ENCODE measurements around the gene TMEM132D.

Gene TMEM132D

DNA sequence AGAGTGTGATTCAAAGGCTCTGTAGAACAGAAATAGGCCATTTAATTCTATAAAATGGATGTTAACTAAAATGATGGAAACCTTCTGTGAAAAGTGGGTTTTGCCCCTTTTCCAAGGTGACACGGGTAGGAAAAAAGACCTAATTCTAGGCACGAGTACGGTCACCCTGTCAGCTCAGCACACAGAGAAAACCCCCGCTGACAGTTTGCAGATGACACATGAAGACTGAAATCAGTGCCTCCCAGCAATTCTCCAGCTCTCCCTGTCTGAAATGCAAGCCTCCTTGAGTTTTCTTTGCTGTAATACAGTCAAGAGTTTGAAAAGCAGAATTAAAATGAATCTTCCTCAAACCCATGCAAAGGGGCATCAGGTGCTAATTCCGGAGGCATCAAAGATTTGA, 230.0 kb downstream of the TMEM132D start:
- no peak overlapping the region for H3K4me2 ChIP-seq (ENCODE audit: low read depth, low read length, poor library complexity, severe bottlenecking)
- no peaks in the 10 kb centered on the region for H3K9me2 ChIP-seq (replicated peaks; ENCODE audit: insufficient read depth, low read length)
- H3K79me2 ChIP-seq (ENCODE audit: insufficient read depth, low read length) = no peaks in the 10 kb centered on the region
- no peaks in the 10 kb centered on the region for H3K27me3 ChIP-seq (ENCODE audit: low read length)
- H4K20me1 ChIP-seq (ENCODE audit: low read depth, low read length) = no peaks in the 10 kb centered on the region
- H3K27ac ChIP-seq (ENCODE audit: low read depth, low read length) = no peak overlapping the region
- H3K4me3 ChIP-seq (ENCODE audit: insufficient read depth, low read length, poor library complexity, severe bottlenecking) = no peak overlapping the region
- H2AFZ ChIP-seq (ENCODE audit: low read depth, low read length, severe bottlenecking) = no peak overlapping the region
- no peak overlapping the region for H3K9ac ChIP-seq (ENCODE audit: low read length)
- no peaks in the 10 kb centered on the region for H3F3A ChIP-seq (ENCODE audit: insufficient read depth)
- no peak for TF ChIP-seq EZH2phosphoT487 (conservative IDR thresholded peaks at IDR 0.05; ENCODE audit: low read length)
- TF ChIP-seq, protein P1, sequence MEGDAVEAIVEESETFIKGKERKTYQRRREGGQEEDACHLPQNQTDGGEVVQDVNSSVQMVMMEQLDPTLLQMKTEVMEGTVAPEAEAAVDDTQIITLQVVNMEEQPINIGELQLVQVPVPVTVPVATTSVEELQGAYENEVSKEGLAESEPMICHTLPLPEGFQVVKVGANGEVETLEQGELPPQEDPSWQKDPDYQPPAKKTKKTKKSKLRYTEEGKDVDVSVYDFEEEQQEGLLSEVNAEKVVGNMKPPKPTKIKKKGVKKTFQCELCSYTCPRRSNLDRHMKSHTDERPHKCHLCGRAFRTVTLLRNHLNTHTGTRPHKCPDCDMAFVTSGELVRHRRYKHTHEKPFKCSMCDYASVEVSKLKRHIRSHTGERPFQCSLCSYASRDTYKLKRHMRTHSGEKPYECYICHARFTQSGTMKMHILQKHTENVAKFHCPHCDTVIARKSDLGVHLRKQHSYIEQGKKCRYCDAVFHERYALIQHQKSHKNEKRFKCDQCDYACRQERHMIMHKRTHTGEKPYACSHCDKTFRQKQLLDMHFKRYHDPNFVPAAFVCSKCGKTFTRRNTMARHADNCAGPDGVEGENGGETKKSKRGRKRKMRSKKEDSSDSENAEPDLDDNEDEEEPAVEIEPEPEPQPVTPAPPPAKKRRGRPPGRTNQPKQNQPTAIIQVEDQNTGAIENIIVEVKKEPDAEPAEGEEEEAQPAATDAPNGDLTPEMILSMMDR (IDR thresholded peaks at IDR 0.05; ENCODE audit: insufficient read depth, low read length, poor library complexity, severe bottlenecking) = no peak
- H3K9me3 ChIP-seq (ENCODE audit: insufficient read depth, low read length) = no peaks in the 10 kb centered on the region
- no peaks in the 10 kb centered on the region for H3K36me3 ChIP-seq (ENCODE audit: low read length)

DNA sequence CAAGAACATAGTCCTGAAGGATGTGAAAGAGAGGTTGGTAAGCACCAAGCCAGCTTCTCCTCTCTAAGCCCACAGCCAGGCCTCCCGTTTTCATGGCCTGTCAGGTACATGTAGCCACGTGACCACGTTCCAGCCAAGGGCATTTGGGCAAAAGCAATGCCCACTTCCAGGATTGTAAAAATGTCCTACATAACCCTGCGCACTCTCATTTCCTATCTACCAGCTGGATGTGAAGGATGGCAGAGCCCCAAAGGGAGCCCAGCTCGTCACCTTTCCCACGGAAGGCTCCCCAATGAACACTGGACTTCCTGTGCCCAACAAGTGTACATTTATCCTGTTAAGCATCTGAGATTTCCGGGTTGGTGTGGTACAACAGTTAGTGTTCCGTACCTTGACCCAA, 231.7 kb downstream of the TMEM132D start:
- TF ChIP-seq, protein P1 (IDR thresholded peaks at IDR 0.05; ENCODE audit: insufficient read depth, low read length, poor library complexity, severe bottlenecking) = no peak
- no peak for TF ChIP-seq EZH2phosphoT487 (conservative IDR thresholded peaks at IDR 0.05; ENCODE audit: low read length)

DNA sequence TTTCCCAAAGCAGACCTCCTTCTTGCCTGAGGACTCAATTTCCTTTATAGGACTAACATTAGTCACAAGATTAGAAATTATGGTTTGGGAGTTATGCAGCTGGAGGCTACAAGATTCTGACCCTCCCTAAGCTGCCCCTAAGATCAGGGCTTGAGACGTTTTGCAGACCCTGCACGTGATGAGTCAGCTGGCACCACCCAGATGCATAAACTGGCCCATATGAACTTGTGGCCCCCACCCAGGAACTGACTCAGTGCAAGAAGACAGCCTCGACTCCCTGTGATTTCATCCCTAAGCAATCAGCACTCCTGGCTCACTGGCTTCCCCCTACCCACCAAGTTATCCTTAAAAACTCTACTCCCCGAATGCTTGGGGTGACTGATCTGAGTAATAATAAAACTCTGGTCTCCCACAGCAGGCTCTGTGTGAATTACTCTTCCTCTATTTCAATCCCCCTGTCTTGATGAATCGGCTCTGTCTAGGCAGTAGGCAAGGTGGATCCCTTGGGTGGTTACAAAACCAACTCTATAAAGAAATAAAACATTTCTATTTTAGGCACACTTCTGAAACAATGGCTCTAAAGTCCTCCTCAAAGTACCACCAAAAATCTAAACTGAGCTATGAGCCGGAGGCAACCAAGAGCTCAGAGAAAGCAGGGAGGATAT, 233.4 kb downstream of the TMEM132D start:
- H3K36me3 ChIP-seq (ENCODE audit: low read length) = no peaks in the 10 kb centered on the region
- no peak overlapping the region for H3K4me3 ChIP-seq (ENCODE audit: insufficient read depth, low read length, poor library complexity, severe bottlenecking)
- no peaks in the 10 kb centered on the region for H3K79me2 ChIP-seq (ENCODE audit: insufficient read depth, low read length)
- H3K9me3 ChIP-seq (ENCODE audit: insufficient read depth, low read length) = no peaks in the 10 kb centered on the region
- no peak overlapping the region for H3K9ac ChIP-seq (ENCODE audit: low read length)
- no peaks in the 10 kb centered on the region for H3K27me3 ChIP-seq (ENCODE audit: low read length)
- TF ChIP-seq EZH2phosphoT487 (conservative IDR thresholded peaks at IDR 0.05; ENCODE audit: low read length) = no peak
- TF ChIP-seq, protein P1 (IDR thresholded peaks at IDR 0.05; ENCODE audit: insufficient read depth, low read length, poor library complexity, severe bottlenecking) = no peak
- no peak overlapping the region for H2AFZ ChIP-seq (ENCODE audit: low read depth, low read length, severe bottlenecking)
- H4K20me1 ChIP-seq (ENCODE audit: low read depth, low read length) = no peaks in the 10 kb centered on the region
- H3K27ac ChIP-seq (ENCODE audit: low read depth, low read length) = no peak overlapping the region
- no peak overlapping the region for H3K4me2 ChIP-seq (ENCODE audit: low read depth, low read length, poor library complexity, severe bottlenecking)
- H3F3A ChIP-seq (ENCODE audit: insufficient read depth) = no peaks in the 10 kb centered on the region
- no peaks in the 10 kb centered on the region for H3K9me2 ChIP-seq (replicated peaks; ENCODE audit: insufficient read depth, low read length)

More for the DNA sequence above, 231.7 kb downstream of the TMEM132D start:
- Histone ChIP-seq H3K27me3 (ENCODE audit: low read length) (no peaks in the 10 kb centered on the region), H3K79me2 (ENCODE audit: insufficient read depth, low read length) (no peaks in the 10 kb centered on the region), H3F3A (ENCODE audit: insufficient read depth) (no peaks in the 10 kb centered on the region), H3K36me3 (ENCODE audit: low read length) (no peaks in the 10 kb centered on the region), H3K27ac (ENCODE audit: low read depth, low read length) (no peak overlapping the region), H3K9me3 (ENCODE audit: insufficient read depth, low read length) (no peaks in the 10 kb centered on the region), H4K20me1 (ENCODE audit: low read depth, low read length) (no peaks in the 10 kb centered on the region), H3K9me2 (replicated peaks; ENCODE audit: insufficient read depth, low read length) (no peaks in the 10 kb centered on the region), H3K9ac (ENCODE audit: low read length) (no peak overlapping the region), H3K4me2 (ENCODE audit: low read depth, low read length, poor library complexity, severe bottlenecking) (no peak overlapping the region), H2AFZ (ENCODE audit: low read depth, low read length, severe bottlenecking) (no peak overlapping the region), H3K4me3 (ENCODE audit: insufficient read depth, low read length, poor library complexity, severe bottlenecking) (no peak overlapping the region)

Data from SU-DHL-6 (cell line).